ENCODE data around the gene ACTC1. TPM values are rescaled to one million over a fixed set of nuclear protein-coding genes. Genes with fewer than 3 reads are reported as not detected.

Gene ACTC1
- total RNA-seq: not detected in 2 replicates

DNA sequence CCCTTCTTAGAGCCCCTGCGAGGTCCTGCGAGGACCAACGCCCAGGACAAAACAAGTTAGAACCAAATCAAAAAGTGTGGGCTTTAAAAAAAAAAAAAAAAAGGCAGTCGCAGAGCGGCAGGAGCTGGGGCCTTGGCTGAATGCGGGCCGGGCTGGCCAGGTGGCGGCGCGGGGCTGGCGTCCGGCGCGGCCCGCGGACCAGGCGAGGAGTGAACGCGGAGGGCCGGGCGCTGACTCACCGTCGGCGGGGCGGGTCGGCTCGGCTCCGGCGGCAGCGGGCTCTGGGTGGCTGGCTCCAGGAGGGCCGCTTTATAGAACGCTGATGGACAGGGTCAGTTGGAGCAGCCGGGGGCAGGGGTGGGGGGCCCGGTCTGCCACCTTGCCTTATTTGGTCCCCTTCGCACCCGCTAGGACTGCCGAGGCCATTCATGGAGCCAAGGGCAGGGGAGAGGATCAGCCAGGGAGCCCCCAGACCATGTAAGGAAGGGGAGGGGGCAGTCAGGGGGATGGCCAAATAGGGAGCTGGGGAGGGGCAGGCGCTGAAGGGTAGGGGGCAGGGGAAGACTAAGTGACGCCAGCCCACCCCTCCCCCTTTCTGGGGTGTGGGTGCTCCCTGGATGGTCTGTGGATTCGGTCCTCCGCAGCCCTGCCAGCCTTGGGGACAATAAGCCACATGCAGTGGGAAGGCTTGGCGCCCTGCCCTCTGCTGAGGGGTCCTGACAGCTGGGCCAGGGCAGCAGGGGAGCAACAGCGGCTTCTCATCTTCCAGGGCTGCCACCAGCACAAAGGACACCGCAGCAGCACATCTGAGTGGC, at the start of gene ACTC1:
Gene ACTC1 (minus strand): TSS at position 283 of the 815 bp plus-strand sequence. CDS start 741 bp downstream, outside the sequence.

GRCh38 chr15:34754674-34755418, 40.5 kb downstream of the ACTC1 start, which contains the start of gene GJD2:
Gene GJD2, minus strand, starts transcription at chr15:34754998. Its CDS starts 510 bp downstream, at chr15:34754488.

Other genes starting within 250 kb of the ACTC1 start
- gene GOLGA8B, start 211.9 kb downstream of the ACTC1 start, total RNA-seq: 26.0 and 35.8 TPM in 2 replicates
- gene GJD2, start 40.6 kb downstream of the ACTC1 start, total RNA-seq: not detected in 2 replicates
- gene AQR, start 174.2 kb upstream of the ACTC1 start, total RNA-seq: 19.5 and 22.2 TPM in 2 replicates
- gene ZNF770, start 192.7 kb upstream of the ACTC1 start, total RNA-seq: 48.0 and 71.4 TPM in 2 replicates